ENCODE data around the gene RARRES1.
"Not testable (repeated sequence)": the region's sequence is repeated elsewhere in the genome, so short reads cannot be mapped to it uniquely, and the experiment has no call there.

RARRES1 gene

DNA sequence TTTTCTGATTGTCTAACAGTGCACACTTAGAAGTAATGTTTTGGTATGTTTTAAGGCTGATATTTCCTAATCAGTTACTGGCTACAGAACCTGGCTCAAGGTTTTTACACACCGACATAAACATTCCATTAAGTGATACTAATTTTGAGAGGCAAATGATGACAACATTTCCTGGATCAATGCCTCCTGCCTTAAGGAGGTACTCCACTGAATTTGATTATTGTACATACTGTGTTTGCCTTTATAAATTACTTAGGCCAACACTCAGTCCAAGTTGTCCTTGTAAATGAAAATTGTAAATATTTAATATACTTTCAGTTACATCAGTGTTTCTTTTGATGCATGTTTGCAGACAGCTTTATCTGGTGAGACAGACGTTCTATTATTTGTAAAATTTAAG, 35.6 kb downstream of the RARRES1 start:
- Mint-ChIP-seq H3K27ac (no peak overlapping the region), H3K4me1 (no peaks in the 10 kb centered on the region), H3K4me3 (no peak overlapping the region), H3K9me3 (no peaks in the 10 kb centered on the region), H3K27me3 (no peaks in the 10 kb centered on the region)
- DNase-seq (no peak), ATAC-seq (no peak)

DNA sequence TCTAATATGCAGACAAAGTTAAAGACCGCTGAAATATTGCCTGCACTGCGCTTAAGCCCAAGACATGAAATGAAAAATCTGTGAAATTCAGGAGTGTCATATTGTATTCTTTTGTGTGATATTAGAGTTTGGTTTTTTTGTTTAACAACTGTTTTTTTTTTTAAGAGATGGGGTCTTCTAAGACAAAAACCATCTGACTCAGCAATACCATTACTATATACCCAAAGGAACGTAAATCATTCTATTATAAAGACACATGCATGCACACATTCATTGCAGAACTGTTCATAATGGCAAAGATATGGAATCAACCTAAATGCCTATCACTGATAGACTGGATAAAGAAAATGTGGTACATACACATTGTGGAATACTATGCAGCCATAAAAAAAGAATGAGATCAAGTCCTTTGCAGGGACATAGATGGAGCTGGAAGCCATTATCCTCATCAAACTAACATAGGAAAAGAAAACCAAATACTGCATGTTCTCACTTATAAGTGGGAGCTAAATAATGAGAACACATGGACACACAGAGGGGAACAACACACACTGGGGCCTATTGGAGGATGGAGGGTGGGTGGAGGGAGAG, 38.3 kb downstream of the RARRES1 start:
- DNase-seq, H3K9me3 Mint-ChIP-seq, H3K27me3 Mint-ChIP-seq, H3K27ac Mint-ChIP-seq, ATAC-seq, H3K4me3 Mint-ChIP-seq, H3K4me1 Mint-ChIP-seq: not testable (repeated sequence)

DNA sequence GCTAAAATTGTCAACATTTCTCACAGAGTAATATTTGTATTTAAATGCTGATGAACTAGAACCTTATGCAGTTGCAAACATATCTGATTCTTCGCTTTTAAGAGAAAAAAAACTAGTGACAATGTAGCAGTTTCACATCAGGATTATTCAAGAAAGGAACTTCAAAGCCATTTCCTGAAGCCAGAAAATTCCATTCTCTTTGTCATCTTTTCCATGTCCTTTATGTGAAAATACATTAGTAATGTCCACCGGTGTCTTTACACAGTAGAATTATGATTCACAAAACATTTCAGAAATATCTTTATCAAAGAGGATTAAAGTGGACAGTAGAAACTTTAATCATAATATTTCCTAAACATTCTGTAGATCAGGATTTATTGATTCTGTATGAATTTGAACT, 47.1 kb downstream of the RARRES1 start:
- Mint-ChIP-seq H3K4me1 (no peaks in the 10 kb centered on the region), H3K4me3 (no peak overlapping the region), H3K27me3 (no peaks in the 10 kb centered on the region), H3K27ac (no peak overlapping the region), H3K9me3 (no peaks in the 10 kb centered on the region)
- no peak for ATAC-seq
- no peak for DNase-seq

DNA sequence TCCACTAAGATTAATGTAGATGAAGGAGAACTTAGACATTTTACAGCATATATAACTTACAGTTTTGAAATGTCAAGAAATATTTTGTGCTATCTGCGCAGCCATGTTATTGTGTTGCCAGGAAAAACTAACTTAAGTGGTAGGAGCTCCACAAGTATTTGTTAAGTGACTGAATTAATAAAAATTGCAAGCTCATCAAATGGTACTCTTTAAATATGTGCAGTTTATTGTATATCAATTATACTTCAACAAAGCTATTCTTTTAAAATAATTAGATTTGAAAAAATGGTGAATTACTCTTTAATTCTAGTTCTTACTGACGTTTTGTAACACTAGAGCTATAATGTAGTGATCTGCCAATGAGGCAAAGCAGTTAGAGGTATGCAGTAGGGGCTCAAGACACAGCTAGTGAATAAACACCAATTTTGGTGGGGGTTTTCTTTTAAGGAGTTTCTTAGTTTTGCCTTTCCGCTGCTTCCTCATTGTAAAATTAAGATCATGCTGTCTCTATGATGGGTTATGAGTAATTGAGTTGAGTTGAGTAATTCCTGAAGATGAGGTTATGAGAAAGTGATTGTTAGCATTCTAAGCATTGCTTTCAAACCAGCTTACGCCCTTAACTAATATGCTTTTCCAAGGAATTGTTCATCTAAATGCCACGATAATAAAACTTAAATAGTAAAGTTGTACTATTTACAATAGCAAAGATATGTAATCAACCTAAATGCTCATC, 48.9 kb downstream of the RARRES1 start:
- Mint-ChIP-seq H3K9me3 (no peaks in the 10 kb centered on the region), H3K27me3 (no peaks in the 10 kb centered on the region), H3K4me1 (no peaks in the 10 kb centered on the region), H3K27ac (peak overlapping the region in 1 of 2 donors; percentile 27), H3K4me3 (no peak overlapping the region)
- ATAC-seq: no peak
- DNase-seq: no peak

DNA sequence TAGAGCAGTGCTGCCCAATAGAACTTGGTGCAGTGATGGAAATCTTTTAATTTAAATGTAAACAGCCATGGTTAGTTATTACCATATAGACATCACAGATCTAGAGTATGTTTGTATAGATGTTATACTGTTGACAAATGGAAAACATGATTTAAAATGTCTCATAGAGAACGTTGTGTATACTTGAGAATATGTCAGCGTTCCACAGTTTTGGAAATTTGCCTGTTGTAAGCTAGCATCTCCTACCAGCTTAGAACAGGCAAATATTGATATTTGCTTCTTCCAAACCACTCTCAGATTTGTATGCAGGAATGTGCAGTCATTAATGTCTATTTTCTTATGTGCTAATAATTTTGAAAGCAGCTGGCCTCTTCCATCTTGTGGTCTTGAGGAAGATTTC, 51.4 kb downstream of the RARRES1 start:
- Mint-ChIP-seq H3K9me3 (no peaks in the 10 kb centered on the region), H3K27me3 (no peaks in the 10 kb centered on the region), H3K27ac (no peak overlapping the region), H3K4me3 (no peak overlapping the region), H3K4me1 (no peaks in the 10 kb centered on the region)
- DNase-seq (no peak), ATAC-seq (no peak)

DNA sequence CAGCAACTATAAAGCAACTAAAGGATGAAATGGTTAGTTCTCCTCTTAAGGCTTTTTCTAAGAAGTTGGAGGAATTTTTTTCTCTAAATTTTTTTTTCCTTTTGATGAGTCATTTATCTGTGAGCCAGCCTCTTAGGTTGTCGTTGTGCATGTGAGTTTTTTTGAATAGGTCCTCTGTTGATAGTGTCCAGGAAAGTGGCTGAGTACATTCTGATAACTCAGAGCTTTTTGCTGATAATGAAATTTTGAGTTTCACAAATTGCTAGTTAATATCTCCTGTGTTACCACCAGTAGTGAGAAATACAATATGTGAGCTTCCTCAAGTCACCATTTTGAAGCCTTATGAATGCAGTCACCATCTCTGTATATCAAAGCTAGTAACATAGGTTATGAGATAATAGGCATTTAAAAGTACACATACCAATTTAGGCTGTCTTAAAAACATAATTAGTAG, 52.7 kb downstream of the RARRES1 start:
- no peak overlapping the region for H3K4me3 Mint-ChIP-seq
- ATAC-seq: no peak
- H3K27me3 Mint-ChIP-seq: no peaks in the 10 kb centered on the region
- H3K9me3 Mint-ChIP-seq: no peaks in the 10 kb centered on the region
- no peak for DNase-seq
- no peak overlapping the region for H3K27ac Mint-ChIP-seq
- H3K4me1 Mint-ChIP-seq: no peaks in the 10 kb centered on the region

DNA sequence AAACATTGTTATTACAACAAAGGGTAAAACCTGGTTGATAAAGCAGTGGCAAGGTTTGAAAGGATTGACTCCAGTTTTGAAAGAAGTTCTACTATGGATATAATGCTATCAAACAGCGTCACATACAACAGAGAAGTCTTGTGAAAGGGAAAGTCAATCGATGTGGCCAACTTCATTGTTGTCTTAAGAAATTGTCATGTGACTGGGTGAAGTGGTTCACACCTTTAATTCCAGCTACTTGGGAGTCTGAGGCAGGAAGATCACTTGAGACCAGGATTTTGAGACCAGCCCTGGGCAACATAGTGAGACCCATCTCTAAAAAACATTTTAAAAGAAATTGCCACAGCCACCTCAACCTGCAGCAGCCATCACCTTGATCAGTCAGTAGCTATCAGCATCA, 53.6 kb downstream of the RARRES1 start:
- Mint-ChIP-seq H3K4me1 (no peaks in the 10 kb centered on the region), H3K4me3 (no peak overlapping the region), H3K27ac (no peak overlapping the region), H3K9me3 (no peaks in the 10 kb centered on the region), H3K27me3 (no peaks in the 10 kb centered on the region)
- ATAC-seq: no peak
- no peak for DNase-seq

DNA sequence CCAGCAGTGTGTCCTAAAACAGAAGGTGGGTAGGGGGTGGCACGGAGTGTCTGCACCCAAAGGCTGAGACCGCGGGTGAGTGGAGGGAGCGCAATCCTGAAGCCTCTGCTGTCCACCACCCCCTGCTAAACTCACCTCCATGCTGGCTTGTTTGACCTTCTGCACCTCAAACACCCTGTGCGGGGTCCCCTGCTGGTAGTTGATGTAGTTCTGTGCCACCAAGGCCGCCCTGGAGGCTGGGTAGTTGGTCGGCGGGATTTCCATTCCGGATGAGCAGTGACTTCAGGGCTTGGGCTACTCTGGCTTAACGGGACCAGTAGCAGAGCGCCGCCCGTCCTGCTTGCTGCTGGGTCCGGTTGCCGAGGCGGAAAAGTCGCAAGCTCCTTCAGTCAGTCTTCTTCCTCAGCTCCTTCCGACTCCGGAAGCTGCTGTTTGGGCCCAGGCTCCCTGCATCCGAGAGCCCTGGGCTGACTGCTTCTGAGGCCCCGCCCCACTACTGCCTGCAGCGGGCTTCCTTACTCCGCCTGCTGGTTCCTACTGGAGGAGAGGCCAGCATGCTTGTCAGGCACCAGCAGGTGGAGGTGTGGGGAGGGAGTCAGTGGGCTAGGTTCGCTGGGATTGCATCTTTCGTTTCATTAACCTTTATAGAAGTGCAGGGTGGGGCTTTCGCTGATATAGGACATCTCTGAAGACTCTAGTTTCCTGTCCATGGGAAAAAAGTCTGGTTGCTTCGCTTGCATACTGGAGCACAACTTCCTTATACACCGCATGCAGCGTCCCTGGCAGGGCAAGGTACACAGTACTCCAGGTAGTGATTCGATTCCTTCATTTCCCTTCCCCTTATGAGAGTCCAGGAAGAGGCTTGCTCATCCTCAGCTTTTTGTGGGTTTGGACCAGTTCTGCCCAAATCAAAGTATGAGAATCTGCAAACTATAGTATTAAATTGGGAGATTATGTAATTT, 59.8 kb downstream of the RARRES1 start, which contains the start of gene LXN:
TSS of gene LXN (minus strand) at position 434 of the 962 bp plus-strand sequence. CDS start at position 264, 170 bp downstream.
- H3K4me3 Mint-ChIP-seq: peak within 1 kb of the TSS; percentile 84 to 85
- DNase-seq: peak; percentile 75 to 86
- peaks cover 22% of the 10 kb centered on the region for H3K4me1 Mint-ChIP-seq
- H3K9me3 Mint-ChIP-seq: no peaks in the 10 kb centered on the region
- ATAC-seq: peak; percentile 99
- peak within 1 kb of the TSS; percentile 89 to 91 for H3K27ac Mint-ChIP-seq
- no peaks in the 10 kb centered on the region for H3K27me3 Mint-ChIP-seq

DNA sequence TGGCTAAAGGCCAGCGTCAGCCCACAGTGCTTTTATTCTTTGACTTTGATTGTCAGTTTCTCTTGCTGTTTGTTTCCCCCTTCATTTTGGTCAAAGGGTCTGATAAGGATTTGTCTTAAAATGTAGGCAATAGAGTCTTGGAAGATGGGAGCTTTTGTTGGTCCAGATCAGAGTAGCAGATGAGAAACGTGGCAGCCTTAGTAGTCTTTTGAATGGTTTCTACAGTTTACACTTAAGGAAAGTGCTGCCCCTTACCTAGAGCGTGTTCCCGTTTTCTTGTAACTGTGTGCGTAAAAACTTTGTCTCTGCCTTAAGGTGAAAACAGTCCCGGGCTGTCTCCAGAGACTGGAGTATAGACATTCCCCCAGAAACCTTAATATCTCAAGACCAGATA, 60.4 kb downstream of the RARRES1 start:
- DNase-seq (no peak), ATAC-seq (no peak)
- H3K4me3 Mint-ChIP-seq: peak overlapping the region; percentile 84 to 85
- H3K27ac Mint-ChIP-seq: peak overlapping the region; percentile 89 to 91
- no peaks in the 10 kb centered on the region for H3K9me3 Mint-ChIP-seq
- H3K4me1 Mint-ChIP-seq: peaks cover 22% of the 10 kb centered on the region
- no peaks in the 10 kb centered on the region for H3K27me3 Mint-ChIP-seq

DNA sequence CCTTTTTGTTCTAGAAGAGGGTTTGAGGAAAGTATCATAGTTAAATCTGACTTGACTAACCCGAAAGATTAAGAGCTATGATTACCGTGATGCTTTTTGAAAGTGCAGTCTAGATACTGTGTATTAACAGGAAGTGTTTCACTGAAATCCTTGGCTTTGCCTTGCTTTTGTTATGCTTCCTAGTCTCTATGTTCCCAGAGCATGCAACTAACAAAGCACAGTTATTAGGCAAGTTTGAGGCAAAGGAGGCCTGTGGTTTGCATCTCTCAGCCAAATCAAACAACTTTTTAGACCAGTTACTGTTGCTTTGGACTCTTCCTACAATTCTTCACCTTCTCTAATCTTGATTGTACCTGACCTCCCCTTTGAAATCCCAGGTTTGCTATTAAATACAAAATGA, 63.8 kb downstream of the RARRES1 start:
- Mint-ChIP-seq H3K27me3 (no peaks in the 10 kb centered on the region), H3K4me1 (peaks cover 22% of the 10 kb centered on the region), H3K4me3 (no peak overlapping the region), H3K27ac (no peak overlapping the region), H3K9me3 (no peaks in the 10 kb centered on the region)
- DNase-seq (no peak), ATAC-seq (no peak)

DNA sequence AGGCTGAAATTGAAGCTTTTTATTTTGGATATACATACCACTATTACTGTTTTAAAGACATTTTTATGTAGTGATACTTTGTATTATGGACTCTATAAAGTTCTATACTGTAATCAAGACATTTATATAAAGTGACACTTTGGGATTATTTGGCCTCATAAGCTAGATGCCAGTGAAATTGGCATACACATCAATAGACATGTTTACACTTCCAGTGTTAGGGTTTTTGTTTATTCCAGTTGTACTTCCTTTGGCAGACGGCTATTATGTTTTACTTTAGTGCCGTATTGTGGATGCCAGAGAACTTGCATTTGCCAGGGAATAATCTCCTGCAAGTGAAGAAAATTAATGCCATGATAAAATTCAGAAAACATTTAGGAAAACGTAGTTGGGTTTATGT, 65.8 kb downstream of the RARRES1 start:
- no peak overlapping the region for H3K4me3 Mint-ChIP-seq
- ATAC-seq: no peak
- DNase-seq: no peak
- no peaks in the 10 kb centered on the region for H3K27me3 Mint-ChIP-seq
- peaks cover 9% of the 10 kb centered on the region for H3K4me1 Mint-ChIP-seq
- H3K9me3 Mint-ChIP-seq: no peaks in the 10 kb centered on the region
- H3K27ac Mint-ChIP-seq: no peak overlapping the region

DNA sequence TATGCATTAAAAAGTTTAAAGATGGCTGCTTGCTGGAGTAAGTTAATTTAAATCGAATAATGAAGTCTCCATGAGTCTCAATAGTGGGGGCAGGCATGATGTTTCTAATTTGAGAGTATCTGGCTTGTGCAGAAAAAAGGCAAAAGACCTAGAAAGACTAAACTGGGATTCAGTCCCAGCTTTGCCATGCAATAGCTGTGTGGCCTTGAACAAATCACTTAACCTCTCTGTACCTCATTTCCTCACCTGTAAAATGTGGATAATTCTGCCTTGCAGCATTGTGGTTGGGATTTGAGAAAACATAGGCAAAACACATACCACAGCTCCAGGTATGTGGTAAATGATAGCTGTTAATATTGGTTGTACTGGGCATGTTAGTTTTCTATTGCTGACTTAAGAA, 68.4 kb downstream of the RARRES1 start:
- Mint-ChIP-seq H3K9me3 (no peaks in the 10 kb centered on the region), H3K4me3 (no peak overlapping the region), H3K27ac (no peak overlapping the region), H3K4me1 (peaks cover 12% of the 10 kb centered on the region), H3K27me3 (no peaks in the 10 kb centered on the region)
- ATAC-seq: no peak
- no peak for DNase-seq

DNA sequence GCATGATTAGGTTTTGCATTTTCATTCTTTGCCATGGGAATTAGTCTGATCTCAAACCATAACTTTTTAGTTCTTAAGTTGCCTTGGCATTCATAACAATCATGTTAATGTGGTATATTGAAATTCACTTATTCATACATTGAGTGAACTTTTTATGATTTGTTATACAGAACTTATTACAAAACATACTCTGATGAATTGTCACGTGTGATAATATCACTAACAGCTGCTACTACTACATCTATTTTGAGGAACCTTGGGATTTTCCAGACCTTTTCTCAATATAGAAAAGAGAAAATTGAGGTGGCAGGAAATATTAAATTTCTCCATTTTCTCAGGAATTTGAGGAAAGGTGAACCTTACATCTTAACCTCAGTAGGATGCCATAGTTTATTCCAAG, 69.0 kb downstream of the RARRES1 start:
- H3K4me1 Mint-ChIP-seq: peaks cover 13% of the 10 kb centered on the region
- H3K27ac Mint-ChIP-seq: no peak overlapping the region
- ATAC-seq (no peak), DNase-seq (no peak)
- H3K4me3 Mint-ChIP-seq: no peak overlapping the region
- no peaks in the 10 kb centered on the region for H3K9me3 Mint-ChIP-seq
- H3K27me3 Mint-ChIP-seq: no peaks in the 10 kb centered on the region

DNA sequence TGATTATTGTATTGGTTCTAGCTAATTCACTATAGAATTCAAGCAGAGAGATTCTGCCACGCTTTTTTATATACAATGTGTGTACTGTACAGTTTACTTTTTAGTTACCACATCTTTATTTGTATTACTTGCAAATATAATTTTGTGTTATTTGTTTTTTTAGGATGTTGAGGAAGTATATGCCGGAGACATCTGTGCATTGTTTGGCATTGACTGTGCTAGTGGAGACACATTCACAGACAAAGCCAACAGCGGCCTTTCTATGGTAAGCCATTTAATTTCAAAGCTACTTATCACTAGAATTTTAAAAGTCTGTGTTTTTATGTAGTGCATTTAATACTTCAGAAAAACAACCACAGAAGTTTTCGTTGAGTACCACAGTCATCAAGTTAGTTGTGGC, 71.5 kb downstream of the RARRES1 start:
- DNase-seq (no peak), ATAC-seq (no peak)
- no peak overlapping the region for H3K4me3 Mint-ChIP-seq
- peaks cover 17% of the 10 kb centered on the region for H3K4me1 Mint-ChIP-seq
- no peak overlapping the region for H3K27ac Mint-ChIP-seq
- H3K9me3 Mint-ChIP-seq: no peaks in the 10 kb centered on the region
- H3K27me3 Mint-ChIP-seq: no peaks in the 10 kb centered on the region

DNA sequence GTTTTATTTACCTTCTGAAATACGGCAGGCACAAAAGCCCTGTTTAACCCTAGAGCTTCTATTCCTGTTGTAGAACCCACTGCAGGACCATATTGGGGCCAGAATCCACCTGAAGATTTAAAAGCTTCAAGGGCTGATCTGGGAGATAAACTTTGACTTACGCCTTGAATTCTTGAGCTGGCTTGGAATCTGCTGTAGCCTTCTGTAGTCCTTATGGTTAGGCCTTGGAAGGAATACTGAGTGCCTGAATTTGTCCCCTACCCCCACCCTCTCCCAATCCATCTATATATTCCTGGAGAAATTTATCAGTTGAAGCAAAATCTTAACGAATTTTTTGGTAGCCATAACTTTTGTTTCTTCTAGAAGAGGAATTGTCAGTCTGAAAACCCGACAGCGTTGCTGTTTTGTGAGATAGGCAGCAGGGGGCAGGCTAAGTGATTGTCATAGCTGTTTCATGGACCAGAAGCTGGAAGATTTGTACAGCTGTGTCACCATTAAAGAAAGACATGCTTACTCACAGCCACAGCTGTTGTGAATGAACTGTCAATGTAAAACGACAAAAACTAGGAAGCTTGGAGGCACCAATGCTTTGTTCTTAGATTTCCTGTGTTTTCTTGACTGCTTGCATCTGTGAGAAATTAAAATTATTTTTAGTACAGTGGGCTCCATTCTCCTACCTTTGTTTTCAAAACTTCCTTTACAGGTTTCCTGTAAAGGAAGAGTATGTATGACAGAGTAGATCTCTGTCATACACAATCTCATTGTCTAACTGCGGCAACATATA, 72.6 kb downstream of the RARRES1 start:
- Mint-ChIP-seq H3K4me3 (no peak overlapping the region), H3K9me3 (no peaks in the 10 kb centered on the region), H3K4me1 (peaks cover 17% of the 10 kb centered on the region), H3K27me3 (no peaks in the 10 kb centered on the region), H3K27ac (peak overlapping the region in 1 of 2 donors; percentile 25)
- ATAC-seq (peak; percentile 75), DNase-seq (peak; percentile 38 to 58)
